SU-DHL-6 (cell line): ENCODE results near the gene IL17B.

Source experiments
- CTCF ChIP-seq: fragments of 200-600 bp; sonication (generic); IDR thresholded peaks from one replicate; pipeline ENCODE4 v1.5.1; 2017; ENCODE audit warnings: antibody characterized with exemption, mild to moderate bottlenecking, low read length, moderate library complexity; ENCODE audit not compliant: insufficient read depth, poor library complexity, severe bottlenecking
- EZH2phosphoT487 ChIP-seq: fragments of 200-600 bp; sonication (generic), shearing (Covaris generic); conservative IDR thresholded peaks from 2 replicates; pipeline ENCODE4 v1.6.1; 2018; ENCODE audit warnings: mild to moderate bottlenecking, antibody characterized with exemption, low read length, moderate library complexity, mixed read lengths

GRCh38 chr5:149328177-149328576 lies 50.9 kb downstream of the IL17B start:
- TF ChIP-seq CTCF (no peak), EZH2phosphoT487 (no peak)
